NCI-H2081 treated with DMSO at 0.1 percent for 48 hours (cell line): Measurements from ENCODE around the gene PCLO.
"Not testable (repeated sequence)": the region's sequence is repeated elsewhere in the genome, so short reads cannot be mapped to it uniquely, and the experiment has no call there.

Experiments
- DNase-seq: peaks from one replicate; lab custom pipeline; 2025; lab: John Stamatoyannopoulos, UW

PCLO gene

DNA sequence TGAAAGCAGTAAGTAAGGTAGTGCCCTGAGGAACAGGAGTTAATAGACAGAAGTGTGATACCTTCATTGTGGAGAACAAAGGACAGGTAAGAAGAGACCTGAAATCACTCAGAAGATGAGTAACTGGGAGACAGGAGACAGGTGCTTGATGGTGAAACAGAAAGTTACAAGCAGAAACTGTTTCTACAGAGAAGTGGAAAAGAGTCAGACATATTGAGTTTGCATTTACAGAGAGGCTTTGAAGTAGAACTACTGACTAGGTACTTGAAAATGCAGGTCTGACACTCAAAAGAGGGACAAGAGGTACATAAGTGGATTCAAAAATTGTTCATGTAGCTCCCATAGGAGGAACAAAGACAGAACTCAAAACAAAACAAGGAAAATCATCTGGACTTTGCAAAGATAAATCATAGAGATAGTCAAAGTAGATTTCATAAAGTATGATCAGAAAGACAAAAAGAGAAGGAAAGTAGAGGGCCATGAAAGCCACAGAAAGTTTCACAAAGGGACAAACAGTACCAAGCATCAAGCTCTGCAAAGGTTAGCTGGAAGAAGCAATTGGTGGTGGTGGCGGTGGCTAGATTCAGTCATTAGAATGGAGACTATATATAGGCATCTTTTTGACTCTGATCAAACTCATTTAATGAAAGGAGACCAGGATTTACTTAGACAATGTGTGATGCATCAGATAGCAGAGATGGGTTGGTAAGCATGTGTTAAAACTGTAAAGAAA is 198.4 kb downstream of the PCLO start:
- no peak for DNase-seq

DNA sequence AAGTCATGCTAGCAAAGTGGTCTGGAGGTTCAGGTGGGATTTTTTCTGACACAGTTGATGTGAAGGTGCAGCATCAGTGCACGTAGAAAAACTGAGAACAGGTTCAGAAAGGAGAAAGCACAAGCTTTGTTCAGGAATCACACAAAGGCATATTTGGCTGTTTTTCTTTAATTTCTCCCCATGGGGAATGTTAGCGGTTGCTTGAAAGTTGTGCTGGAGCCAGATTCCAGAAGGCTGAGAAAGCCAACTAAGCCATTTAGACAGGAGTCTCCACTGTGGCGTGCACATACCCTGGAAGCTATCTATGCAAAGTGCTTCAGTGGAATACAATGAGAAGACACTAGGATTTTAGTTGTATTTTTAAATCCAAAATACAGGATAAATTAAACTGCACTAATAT is 201.4 kb downstream of the PCLO start:
- no peak for DNase-seq

DNA sequence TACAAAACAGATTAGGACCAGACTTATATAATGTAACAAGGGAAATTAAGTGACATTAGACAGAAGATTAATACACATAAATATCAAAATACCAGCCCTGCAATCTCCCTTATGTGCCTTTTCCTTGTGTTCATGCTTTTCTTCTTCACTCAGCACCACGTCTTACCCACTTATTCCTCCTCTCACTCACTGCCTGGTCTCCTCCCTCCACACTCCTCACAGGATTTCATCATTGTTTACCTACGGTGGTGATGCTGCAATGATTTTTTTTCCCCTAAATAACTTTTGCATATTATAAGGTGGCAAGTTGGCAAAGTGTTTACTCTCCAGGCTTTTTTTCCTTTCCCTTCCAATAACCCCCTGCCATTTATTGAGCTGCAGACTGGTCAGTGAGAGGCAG is 203.2 kb downstream of the PCLO start:
- DNase-seq = no peak

DNA sequence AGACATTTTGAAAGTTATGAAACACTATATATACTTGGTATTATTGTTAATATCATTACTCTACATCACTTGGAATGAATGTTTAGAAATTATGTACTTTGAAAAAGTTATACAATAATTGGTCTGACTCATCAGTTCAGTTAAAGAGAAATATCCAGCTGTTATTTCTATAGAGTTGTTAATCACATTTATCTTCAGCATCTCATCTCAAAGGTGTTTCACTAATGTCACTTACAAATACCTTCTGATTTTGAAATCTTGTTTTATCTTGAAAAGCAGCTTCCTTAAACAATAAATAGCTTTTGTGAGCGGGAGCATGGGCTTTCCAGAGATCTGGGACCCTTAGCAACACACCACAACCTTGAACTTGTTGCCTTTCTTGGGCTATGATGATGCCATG is 205.2 kb downstream of the PCLO start:
- no peak for DNase-seq

DNA sequence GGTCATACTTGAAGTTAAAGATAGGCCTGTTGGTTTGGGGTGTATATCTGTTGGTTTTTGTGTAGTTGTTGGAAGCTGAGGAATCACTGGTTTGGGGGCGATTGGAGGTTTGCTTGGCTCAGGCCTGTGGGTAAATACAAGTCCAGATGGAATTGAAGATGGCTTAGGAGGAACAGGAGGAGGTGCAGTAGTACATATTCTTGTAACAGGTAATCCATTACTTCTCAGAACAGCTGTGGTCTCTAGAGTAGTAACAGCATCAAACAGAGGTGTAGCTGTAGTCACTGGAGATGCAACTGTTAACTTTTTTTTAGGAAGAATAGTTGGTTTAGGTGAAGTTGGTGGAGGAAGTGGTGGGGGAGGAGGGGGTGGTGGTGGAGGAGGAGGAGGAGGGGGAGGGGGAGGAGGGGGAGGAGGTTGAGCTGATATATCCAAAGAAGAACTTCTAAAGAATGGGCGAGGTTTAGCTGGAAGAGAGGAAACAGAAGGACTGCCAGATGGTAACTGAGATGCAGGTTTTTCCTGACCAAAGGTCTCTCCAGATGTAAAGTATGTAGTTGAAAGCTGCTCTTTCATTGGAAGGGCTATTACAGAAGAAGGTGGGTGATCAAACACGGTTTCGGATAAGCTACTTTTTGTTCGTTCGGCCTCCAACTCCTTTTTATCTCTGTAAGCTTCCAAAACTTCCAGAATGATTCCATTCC is 209.2 kb downstream of the PCLO start:
- DNase-seq = no peak

DNA sequence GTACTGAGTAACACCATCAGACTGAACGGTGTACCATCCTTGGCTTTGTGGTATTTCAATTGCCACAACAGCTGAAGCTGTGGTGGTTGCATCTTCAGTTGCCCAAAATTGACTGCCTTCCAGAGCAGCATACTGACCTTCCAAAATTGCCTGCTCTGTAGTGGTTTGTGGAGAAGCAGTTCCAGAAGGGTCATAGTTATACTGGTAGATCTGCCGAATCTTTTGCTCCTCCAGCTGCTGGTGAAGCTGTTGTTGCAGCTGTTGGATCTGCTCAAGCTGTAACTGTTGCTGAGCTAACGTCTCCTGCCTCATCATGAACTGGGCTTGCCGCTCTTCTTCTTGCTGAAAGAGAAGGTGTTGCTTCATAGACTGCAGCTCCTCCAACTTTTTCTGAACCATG is 212.2 kb downstream of the PCLO start:
- DNase-seq = no peak

DNA sequence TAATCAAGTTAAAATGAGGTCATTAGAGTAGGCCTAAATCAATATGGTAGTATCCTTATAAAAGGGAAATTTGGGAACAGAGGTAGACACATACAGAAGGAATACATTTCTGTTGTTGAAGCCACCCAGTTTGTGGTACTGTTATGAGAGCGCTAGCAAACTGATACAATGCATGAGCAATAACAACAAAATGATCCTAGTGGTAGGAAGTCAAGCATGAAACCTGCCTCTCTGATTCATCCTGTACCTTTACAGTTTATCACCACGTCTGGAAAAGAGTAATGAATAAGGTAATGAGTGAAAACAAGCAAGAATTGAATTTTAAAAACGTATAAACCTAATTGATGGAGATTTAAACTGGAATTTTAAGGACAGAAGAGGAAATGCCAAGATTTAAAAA is 217.2 kb downstream of the PCLO start:
- no peak for DNase-seq

DNA sequence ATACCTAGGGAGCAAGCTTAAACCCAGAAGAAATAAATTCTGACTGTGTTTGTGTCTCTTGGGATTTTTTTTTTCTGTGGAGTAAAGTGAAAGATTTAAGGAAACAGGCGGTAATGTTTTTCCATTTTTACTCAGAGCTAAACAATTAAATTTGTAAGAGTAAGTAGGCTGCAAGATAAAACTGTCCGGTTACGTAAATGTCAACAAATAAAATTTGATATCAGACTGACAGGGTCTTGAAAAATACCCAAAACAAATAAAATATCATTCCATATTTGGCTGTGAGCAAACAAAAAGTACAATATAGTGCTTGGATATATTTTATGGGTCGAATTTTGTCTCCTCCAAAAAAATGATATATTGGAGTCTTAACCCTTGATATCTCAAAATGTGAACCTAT is 217.6 kb downstream of the PCLO start:
- DNase-seq = no peak

DNA sequence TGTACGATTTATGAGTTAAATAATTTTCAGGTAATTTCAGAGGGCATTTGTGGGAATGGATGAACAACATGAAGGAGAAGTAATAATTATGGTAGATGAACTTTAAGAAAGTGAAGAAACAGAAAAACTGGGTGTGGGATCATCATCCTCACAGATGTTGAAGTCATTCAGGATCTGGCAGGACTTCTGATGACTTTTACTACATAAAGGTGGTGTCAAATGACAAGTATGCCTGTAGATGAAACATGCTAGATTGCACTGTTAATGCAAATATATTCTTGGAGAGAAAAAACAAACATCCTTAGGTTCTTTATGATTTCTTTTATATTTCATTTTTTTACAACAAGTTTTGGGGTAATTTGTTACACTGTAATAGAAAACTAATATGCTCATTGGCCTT is 230.2 kb downstream of the PCLO start:
- DNase-seq = no peak

DNA sequence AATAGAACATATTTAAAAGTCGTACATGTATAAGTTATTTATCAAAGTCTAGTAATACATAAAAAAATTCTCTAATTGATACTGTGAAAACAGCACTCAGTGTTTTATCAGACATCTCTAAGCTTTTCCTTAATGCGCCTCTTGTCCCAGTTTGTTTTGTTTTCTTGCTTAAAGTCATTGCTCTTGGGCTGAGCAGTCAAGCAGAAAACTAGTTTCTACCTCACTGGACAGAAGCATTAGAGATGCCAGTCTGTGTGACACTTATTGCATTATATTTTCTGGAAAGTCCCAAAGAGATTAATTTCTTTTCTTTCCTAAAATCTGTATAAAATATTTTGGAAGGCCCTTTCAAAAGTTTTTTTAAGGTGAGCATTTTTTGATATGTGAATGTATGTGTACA is 236.2 kb downstream of the PCLO start:
- no peak for DNase-seq

DNA sequence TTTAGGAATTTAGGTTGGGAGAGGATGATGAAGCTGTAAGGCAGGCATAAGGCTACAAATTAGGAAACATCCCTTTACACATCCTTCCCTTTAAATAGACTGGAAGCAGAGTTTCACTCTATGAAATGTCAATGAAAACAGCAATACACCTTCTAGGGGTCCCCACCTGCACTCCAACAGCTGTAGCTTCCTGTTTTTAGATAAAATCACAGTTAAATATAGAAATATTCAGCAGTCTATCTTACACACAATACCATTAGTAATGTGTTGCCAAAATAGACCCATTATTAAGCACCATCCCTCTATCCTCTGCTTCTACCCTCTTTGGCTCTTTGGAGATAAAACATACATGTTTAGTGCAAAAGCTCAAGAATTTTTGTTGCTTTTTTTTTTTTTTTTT is 237.4 kb downstream of the PCLO start:
- DNase-seq = no peak

DNA sequence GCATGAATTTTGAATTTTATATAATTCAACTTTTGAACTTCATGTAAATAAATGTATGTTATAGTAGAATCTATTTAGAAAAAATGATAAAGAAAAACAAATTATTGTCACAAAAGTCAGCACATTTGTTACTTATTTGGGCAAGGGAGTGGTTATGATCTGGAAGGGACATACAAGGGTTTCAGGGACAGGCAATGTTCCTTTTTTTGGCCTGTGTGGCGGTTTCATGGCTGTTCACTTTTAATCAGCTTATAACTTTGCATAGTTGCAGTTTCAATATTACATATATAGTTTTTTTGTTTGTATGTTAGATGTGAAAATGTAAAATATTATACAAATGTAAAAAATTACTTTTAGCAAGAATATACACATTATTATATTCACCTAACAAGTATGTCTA is 256.2 kb downstream of the PCLO start:
- no peak for DNase-seq

DNA sequence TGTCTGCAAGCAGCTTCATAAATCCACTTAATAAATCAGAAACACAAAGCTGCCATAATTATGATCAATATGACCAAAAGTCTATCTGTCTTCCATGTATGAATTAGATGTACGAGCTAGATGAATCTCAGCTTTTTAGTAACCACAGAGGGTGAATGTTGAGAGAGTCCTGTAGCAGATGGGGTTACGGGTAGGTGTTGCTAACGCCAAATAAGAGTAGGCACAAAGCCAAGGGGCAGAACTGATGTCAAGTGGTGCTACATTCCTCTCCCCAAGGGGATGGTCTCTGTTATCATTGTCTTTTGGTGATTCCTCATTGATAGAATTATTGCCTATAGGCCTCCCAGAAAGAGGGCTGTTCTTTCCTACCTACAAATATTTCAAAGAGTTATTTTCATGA is 257.8 kb downstream of the PCLO start:
- DNase-seq = no peak

DNA sequence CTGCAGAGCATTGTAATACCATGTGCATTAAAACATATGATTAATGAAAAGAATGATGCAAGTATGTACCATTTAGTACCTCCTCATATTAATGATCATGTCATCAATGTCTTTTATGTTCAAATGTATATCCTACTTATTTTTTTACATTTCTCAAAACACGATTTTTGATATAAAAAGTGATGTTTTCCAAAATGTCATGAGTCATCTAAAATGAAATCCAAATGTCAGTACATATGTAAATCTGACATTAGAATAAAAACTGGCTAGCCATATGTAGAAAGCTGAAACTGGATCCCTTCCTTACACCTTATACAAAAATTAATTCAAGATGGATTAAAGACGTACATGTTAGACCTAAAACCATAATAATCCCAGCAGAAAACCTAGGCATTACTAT is 261.6 kb downstream of the PCLO start:
- not testable (repeated sequence) for DNase-seq

DNA sequence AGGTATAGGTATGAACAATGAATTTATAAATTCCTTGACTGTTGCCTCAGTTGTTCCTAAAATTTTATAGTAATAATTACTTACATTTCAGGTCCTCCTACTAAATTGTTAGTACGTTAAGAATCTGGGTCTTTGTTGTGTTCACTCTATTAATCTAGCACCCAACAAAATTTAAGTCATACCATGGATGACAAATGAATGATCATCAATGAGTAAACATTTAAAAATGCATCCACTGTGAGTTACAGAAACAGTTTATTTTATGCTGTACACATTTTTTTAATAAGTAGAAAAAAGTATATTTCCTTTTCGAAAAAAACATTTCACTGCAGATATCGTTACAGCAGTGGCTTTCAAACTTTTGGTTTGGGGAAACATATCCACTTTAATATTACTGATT is 265.2 kb downstream of the PCLO start:
- DNase-seq = no peak

DNA sequence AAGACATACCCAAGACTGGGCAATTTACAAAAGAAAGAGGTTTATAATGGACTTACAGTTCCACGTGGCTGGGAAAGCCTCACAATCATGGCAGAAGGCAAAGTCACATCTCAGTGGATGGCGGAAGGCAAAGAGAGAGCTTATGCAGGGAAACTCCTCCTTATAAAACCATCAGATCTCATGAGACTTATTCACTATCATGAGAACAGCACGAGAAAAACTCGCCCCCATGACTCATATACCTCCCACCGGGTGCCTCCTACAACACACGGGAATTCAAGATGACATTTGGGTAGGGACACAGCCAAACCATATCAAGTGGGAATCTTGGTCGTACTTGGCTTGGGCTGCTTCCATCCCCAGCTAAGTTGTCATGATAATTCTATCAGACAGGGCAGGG is 268.3 kb downstream of the PCLO start:
- DNase-seq = not testable (repeated sequence)

DNA sequence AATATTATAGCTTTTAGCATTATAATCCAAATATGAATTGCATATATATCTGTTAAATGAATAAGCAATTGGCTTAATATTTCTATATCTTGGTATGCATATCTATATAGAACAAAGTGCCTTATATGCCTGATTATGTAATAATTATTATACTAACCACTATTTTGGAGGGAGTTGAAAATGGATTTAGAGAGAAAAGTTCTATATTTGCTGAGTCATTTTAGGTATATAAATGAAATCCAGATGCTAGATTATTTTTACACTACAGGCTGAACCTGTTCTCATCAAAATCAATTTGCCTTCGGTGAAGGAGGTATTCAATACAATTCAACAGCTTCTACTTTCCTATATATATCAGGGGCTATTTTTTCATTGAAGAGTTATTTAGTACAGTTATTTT is 276.4 kb downstream of the PCLO start:
- no peak for DNase-seq

DNA sequence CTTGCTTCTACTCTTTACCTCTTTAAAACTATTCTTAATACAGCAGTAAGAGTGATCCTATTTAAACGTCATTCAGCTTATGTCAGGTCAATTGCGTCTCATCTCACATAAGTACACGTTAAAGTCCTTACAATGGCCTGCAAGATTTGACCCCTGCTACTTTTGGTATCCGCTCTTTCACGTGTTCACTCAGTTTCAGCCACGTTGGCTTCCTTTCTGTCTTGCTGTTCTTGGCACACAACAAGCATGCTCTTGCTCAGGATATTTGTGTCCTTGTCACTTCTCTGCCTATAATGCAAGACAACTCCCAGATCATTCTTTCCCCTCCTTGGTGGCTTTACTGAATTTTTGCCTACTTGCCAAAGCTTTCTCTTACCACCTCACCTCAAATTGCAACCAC is 296.8 kb downstream of the PCLO start:
- DNase-seq = no peak

DNA sequence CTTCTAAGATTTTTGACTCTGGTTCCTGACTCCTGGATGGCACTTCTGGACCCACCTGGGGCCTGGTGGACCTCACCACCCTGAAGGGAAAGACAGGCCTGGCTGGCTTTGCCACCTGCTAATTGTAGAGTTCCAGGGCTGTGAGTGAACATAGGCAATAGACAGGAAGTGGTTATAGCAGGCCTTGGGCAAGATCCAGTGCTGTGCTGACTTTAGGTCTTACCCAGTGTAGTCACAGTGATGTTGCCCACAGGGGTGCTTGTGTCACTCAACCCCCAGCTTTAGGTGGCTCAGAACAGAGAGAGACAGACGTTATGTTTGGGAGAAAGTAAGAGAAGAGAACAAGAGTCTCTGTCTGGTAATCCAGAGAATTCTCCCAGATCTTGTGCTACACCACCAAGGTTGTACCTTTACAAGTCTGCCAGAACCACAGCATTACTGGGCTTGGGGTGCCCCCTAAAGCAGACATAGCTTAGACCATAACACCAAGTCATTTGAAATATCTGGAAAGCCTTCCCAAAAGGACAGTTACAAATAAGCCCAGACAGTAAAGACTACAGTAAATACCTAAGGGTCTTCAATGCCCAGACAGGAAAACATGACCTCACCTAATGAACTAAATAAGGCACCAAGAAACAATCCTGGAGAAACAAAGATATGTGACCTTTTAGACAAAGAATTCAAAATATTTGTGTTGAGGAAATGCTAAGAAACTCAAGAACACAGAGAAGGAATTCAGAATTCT is 303.4 kb downstream of the PCLO start:
- no peak for DNase-seq

DNA sequence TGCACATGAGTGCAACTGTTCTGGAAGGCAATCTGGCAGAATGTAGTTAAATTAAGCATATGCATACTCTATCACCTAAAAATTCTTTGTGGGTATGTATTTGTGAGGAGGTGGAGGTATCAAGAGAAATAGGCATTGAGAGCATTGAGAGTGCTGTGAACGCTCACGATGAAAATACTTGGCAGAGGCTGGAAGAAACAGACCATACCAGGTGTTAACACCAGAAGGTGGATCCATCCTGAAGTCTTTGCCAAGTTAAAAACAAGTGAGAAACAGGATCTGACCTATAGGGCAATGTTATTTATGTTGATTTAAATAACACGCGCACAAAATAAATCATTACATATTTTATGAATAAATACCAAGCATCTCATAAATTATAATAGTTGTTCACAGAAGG is 311.6 kb downstream of the PCLO start:
- DNase-seq = no peak

DNA sequence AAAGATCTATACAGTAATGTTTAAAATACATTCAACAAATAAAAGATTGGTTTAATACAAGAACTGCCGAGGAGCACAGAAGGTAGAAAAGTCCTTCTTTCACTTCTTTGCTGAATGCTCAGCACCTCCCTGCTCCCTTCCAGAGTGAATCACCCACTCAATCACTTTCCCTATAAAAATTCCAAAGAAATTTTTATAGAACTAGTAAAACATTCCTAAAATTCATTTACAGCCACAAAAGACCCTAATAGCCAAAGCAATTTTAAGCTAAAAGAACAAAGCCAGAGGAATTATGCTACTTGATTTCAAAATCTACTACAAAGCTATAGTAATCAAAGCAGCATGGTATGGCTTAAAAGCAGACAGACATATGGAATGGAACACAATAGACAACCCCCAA is 320.9 kb downstream of the PCLO start:
- DNase-seq = no peak

DNA sequence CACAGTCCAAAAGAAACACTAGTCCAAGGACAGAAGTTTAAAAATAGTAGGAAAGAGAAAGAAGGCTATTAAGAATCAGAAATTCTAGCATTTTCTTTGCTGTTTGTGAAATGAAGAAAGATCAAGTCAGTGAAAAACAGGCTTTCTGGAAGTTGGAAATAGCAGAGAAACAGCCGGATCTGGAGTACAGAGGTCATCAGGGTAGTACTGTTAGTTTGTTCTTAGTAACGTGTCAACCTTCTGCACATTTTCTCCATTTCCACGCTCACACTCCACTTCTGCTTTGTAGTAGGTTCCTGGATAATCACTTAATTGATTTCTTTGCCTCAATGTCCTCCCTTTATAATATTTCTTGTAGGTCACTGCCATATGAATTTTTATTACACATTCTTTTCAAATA is 322.6 kb downstream of the PCLO start:
- DNase-seq = no peak

DNA sequence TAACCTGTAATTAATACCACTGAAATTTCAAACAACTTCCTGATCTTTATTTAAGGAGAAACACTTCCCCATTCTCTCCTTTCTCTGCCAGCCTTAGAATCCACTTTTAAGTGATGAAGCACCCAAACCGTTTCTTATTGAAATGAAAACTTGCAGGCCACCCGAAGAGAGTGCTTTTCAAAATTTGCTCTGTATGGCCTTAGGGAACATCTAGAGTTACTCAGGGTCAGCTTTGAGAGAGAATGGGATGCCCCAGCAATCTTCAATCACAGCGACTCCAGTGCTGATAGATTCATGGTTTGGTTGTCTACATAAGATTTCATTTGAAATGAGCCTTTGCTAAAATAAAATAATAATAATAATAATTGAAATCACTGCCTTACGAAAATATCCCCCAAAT is 323.1 kb downstream of the PCLO start:
- no peak for DNase-seq
